ENCODE measurements around the gene SHISA5. TPM values are rescaled to one million over a fixed set of nuclear protein-coding genes. Genes with fewer than 3 reads are reported as not detected.
"Not testable (repeated sequence)": the region's sequence is repeated elsewhere in the genome, so short reads cannot be mapped to it uniquely, and the experiment has no call there.

SHISA5 gene
- total RNA-seq, 1 experiment from 2014 or later, result 195 TPM

GRCh38 chr3:48476426-48477053 lies 27.4 kb downstream of the SHISA5 start:
- Histone ChIP-seq H3K27me3 (ENCODE audit: control insufficient read depth, insufficient read depth, low read length) (no peaks in the 10 kb centered on the region; the same call in 1 of the 2 replicates), H3K4me3 (ENCODE audit: insufficient read depth, low read depth, low read length) (no peak overlapping the region), H3K36me3 (replicated peaks; ENCODE audit: control insufficient read depth, insufficient read depth, low read length) (no peaks in the 10 kb centered on the region)
- no peak for DNase-seq

DNA sequence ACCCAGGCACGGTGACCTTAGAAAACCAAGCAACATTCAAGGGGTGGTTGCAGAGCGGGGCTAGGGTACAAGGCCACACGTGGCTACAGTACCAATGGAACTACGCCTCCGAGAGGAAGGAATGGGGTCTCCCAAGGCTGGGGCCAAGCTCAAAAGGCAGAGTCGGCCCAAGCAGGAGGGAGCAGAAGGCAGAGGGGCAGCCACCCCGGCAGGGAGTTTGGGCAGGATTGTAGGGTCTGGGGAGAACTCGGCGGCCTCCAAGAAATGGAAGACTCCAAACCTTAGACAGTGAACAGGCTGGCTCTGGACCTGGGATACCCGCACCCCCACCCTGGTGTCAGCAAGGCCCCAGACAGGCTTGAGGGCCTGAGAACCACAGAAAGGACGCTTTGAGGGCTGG lies 28.8 kb downstream of the SHISA5 start:
- no peaks in the 10 kb centered on the region for H3K36me3 ChIP-seq (replicated peaks; ENCODE audit: control insufficient read depth, insufficient read depth, low read length)
- no peaks in the 10 kb centered on the region; the same call in 1 of the 2 replicates for H3K27me3 ChIP-seq (ENCODE audit: control insufficient read depth, insufficient read depth, low read length)
- peak; percentile 45 for DNase-seq
- no peak overlapping the region for H3K4me3 ChIP-seq (ENCODE audit: insufficient read depth, low read depth, low read length)

- H3K27me3 ChIP-seq (ENCODE audit: control insufficient read depth, insufficient read depth, low read length), result no peaks in the 10 kb centered on the region; the same call in 1 of the 2 replicates
- DNase-seq, result peak; percentile 86
Observed at GRCh38 chr3:48474619-48475018, 29.4 kb downstream of the SHISA5 start.

GRCh38 chr3:48474031-48474430 lies 29.9 kb downstream of the SHISA5 start:
- H3K4me3 ChIP-seq (ENCODE audit: insufficient read depth, low read depth, low read length); H3K27me3 ChIP-seq (ENCODE audit: control insufficient read depth, insufficient read depth, low read length); H3K36me3 ChIP-seq (replicated peaks; ENCODE audit: control insufficient read depth, insufficient read depth, low read length); DNase-seq: not testable (repeated sequence)

More at GRCh38 chr3:48474619-48475018, 29.4 kb downstream of the SHISA5 start:
- Histone ChIP-seq H3K36me3 (replicated peaks; ENCODE audit: control insufficient read depth, insufficient read depth, low read length) (peaks cover 2% of the 10 kb centered on the region), H3K4me3 (ENCODE audit: insufficient read depth, low read depth, low read length) (no peak overlapping the region)

DNA sequence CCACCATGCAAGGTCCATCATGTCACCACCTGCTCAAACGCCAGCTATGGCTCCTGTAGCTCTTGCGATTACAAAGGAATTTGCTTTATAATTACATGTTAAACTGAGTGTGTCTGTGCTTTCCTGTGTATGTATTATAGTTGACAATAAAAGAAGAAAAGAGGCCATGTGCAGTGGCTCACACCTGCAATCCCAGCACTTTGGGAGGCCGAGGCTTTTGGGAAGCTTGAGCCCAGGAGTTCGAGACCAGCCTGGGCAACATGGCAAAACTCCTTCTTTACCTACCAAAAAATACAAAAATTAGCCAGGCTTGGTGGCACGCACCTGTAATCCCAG lies 30.4 kb downstream of the SHISA5 start:
- DNase-seq, result no peak
- Histone ChIP-seq H3K27me3 (ENCODE audit: control insufficient read depth, insufficient read depth, low read length) (no peaks in the 10 kb centered on the region; the same call in 1 of the 2 replicates), H3K36me3 (replicated peaks; ENCODE audit: control insufficient read depth, insufficient read depth, low read length) (peaks cover 9% of the 10 kb centered on the region), H3K4me3 (ENCODE audit: insufficient read depth, low read depth, low read length) (no peak overlapping the region)

DNA sequence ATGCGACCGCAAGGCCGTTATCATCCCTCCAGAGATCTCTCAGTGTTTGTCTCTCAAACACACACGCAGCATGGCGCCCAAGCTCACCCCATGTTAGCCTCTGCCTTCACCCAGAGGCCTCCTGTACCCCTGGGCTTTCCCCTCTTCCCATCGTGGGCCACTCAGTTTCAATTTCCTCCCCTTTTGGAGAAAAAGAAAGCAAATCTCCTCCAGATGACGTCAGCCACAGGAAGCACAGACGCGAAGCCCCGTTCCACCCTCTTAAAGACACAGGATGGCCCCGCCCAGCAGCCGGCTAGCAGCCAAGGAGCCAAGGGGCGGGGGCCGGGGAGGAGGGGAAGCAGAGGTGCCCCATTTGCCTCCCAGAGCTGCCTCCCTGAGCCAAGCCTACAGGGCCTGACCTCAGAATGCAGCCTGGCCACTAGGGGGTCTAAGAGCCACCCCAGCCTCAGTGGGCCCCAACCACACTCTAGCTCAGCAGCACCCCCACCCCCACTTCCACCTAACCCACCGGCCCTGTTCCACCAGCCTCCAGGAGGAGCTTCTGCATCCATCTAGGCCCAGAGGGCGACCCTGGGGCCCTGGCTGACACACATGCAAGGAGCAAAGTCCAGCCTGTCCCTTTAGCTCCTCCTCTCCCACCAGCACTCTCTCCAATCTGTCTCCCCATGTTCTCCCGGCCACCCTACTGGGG lies 30.9 kb downstream of the SHISA5 start:
- peak overlapping the region; percentile 57 for H3K4me3 ChIP-seq (ENCODE audit: insufficient read depth, low read depth, low read length)
- peaks cover 9% of the 10 kb centered on the region for H3K36me3 ChIP-seq (replicated peaks; ENCODE audit: control insufficient read depth, insufficient read depth, low read length)
- no peaks in the 10 kb centered on the region; the same call in 1 of the 2 replicates for H3K27me3 ChIP-seq (ENCODE audit: control insufficient read depth, insufficient read depth, low read length)
- peak; percentile 97 for DNase-seq

DNA sequence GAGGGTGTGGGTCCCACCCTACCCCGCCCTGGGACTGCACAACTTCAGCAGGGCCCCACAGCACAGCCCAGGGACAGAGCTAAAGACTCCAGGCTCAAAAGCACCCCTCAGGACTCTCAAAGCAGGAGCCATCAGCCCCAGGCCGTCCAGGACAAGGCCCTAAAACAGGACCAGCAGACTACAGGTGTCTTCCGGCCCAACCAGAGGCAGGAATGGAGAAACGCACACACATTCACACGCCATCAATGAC lies 31.4 kb downstream of the SHISA5 start:
- Histone ChIP-seq H3K4me3 (ENCODE audit: insufficient read depth, low read depth, low read length) (peak overlapping the region; percentile 57), H3K27me3 (ENCODE audit: control insufficient read depth, insufficient read depth, low read length) (no peaks in the 10 kb centered on the region; the same call in 1 of the 2 replicates), H3K36me3 (replicated peaks; ENCODE audit: control insufficient read depth, insufficient read depth, low read length) (peaks cover 13% of the 10 kb centered on the region)
- DNase-seq, result peak; percentile 69

DNA sequence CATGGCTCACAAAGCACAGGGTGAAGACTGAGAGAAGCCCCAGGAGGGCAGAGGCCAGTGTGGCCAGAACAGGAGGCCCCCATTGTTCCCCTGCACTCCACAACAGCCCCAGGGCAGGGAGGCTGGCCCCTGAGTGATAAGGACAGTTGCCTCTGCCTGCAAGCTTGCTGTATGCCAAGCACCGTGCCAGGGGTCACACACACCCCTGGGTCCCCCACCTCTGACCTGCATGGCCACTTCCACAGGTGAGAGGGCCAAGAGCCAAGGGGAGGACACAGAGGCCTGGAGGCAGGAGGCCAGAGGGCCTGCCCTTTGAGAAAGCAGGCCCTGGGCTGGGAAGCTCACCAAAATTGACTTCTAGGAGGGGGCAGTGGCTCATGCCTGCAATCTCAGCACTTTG lies 33.7 kb downstream of the SHISA5 start:
- Histone ChIP-seq H3K4me3 (ENCODE audit: insufficient read depth, low read depth, low read length) (no peak overlapping the region), H3K36me3 (replicated peaks; ENCODE audit: control insufficient read depth, insufficient read depth, low read length) (peaks cover 19% of the 10 kb centered on the region), H3K27me3 (ENCODE audit: control insufficient read depth, insufficient read depth, low read length) (no peaks in the 10 kb centered on the region)
- peak; percentile 26 for DNase-seq

DNA sequence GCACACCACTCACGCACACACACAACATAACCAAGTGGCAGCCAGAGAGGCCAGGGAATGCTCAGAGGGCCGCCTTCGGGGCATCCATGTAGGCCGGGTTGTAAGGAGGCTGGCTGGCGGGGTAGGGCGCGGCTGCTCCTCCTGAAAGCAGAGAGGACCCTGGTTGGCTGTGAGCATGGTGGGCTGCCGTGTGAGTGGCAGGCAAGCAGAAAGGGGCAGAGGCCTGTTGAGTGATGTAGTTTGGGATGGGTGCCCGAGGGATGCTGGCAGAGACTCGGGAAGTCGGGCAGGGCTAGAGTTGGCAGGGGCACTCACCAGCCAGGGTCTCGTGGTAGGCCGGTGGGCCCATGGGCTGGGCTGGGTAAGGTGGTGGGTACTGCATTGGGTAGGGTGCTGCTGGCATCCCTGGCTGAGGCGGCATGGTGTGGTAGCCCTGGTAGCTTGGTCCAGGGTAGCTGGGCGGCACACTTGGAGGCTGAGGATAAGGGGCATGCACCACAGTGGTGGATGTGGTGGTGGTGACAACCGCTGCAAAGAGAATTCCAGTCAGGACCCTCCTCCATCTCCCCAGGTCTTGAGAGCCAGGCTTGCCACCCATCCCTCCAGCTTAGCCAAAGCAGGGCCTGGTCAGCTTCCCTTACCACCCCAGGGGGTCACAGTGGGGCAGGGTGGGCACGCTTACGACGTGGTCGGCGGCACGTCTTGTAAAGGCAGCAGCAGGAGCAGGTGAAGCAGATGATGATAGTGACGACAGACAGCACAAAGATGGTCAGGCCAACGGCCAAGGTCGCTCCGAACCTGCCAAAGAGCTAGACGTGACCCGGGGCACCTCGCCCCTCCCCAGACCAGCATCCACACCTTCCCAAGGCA lies 34.7 kb downstream of the SHISA5 start:
- H3K36me3 ChIP-seq (replicated peaks; ENCODE audit: control insufficient read depth, insufficient read depth, low read length), result peaks cover 19% of the 10 kb centered on the region
- DNase-seq, result peak; percentile 37
- no peak overlapping the region for H3K4me3 ChIP-seq (ENCODE audit: insufficient read depth, low read depth, low read length)
- H3K27me3 ChIP-seq (ENCODE audit: control insufficient read depth, insufficient read depth, low read length), result no peaks in the 10 kb centered on the region

GRCh38 chr3:48468329-48468731 lies 35.6 kb downstream of the SHISA5 start:
- H3K27me3 ChIP-seq (ENCODE audit: control insufficient read depth, insufficient read depth, low read length), result no peaks in the 10 kb centered on the region

GRCh38 chr3:48467473-48468267 lies 36.3 kb downstream of the SHISA5 start:
- DNase-seq, result no peak
- peaks cover 19% of the 10 kb centered on the region for H3K36me3 ChIP-seq (replicated peaks; ENCODE audit: control insufficient read depth, insufficient read depth, low read length)
- H3K27me3 ChIP-seq (ENCODE audit: control insufficient read depth, insufficient read depth, low read length), result no peaks in the 10 kb centered on the region
- H3K4me3 ChIP-seq (ENCODE audit: insufficient read depth, low read depth, low read length), result no peak overlapping the region

More at GRCh38 chr3:48468329-48468731, 35.6 kb downstream of the SHISA5 start:
- DNase-seq, result peak; percentile 28
- Histone ChIP-seq H3K36me3 (replicated peaks; ENCODE audit: control insufficient read depth, insufficient read depth, low read length) (peaks cover 19% of the 10 kb centered on the region), H3K4me3 (ENCODE audit: insufficient read depth, low read depth, low read length) (no peak overlapping the region)

GRCh38 chr3:48467110-48467454 lies 36.9 kb downstream of the SHISA5 start:
- Histone ChIP-seq H3K27me3 (ENCODE audit: control insufficient read depth, insufficient read depth, low read length) (no peaks in the 10 kb centered on the region), H3K4me3 (ENCODE audit: insufficient read depth, low read depth, low read length) (no peak overlapping the region), H3K36me3 (replicated peaks; ENCODE audit: control insufficient read depth, insufficient read depth, low read length) (peaks cover 19% of the 10 kb centered on the region)
- peak; percentile 30 for DNase-seq

DNA sequence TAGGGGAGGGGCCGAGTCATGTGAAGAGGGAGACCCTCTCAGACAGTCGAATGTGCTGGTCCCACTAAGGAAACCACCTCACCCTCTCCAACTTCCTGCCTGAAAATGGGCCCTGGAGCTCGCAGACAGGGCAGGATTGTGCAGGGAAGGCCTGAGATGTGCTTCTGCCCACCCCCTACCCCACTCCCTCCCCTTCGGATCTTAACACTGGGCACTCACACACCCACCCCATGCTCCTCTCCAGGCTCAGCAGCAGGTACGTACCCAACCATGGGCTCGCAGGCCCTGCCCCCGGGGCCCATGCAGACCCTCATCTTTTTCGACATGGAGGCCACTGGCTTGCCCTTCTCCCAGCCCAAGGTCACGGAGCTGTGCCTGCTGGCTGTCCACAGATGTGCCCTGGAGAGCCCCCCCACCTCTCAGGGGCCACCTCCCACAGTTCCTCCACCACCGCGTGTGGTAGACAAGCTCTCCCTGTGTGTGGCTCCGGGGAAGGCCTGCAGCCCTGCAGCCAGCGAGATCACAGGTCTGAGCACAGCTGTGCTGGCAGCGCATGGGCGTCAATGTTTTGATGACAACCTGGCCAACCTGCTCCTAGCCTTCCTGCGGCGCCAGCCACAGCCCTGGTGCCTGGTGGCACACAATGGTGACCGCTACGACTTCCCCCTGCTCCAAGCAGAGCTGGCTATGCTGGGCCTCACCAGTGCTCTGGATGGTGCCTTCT lies 37.4 kb downstream of the SHISA5 start:
- no peaks in the 10 kb centered on the region for H3K27me3 ChIP-seq (ENCODE audit: control insufficient read depth, insufficient read depth, low read length)
- peaks cover 19% of the 10 kb centered on the region for H3K36me3 ChIP-seq (replicated peaks; ENCODE audit: control insufficient read depth, insufficient read depth, low read length)

More for the DNA sequence above, 37.4 kb downstream of the SHISA5 start:
- no peak overlapping the region for H3K4me3 ChIP-seq (ENCODE audit: insufficient read depth, low read depth, low read length)
- peak; percentile 64 for DNase-seq

Measured in H7 (cell line).